GM23248 (cell line): ENCODE measurements around the gene SNX7. TPM values are rescaled to one million over a fixed set of nuclear protein-coding genes. Genes with fewer than 3 reads are reported as not detected.
A peak's percentile ranks its signal among the peaks of the same experiment; 100 is the strongest.

Source experiments
- DNase-seq: peaks from one replicate; pipeline ENCODE4 v3.0.0-alpha.2; 2015
- H2AFZ ChIP-seq: fragments of 200-600 bp; sonication (generic); 2 replicates; pipeline ENCODE4 v1.6.1; 2016; ENCODE audit warnings: antibody characterized with exemption
- H3F3A ChIP-seq: fragments of 200-600 bp; sonication (generic); 2 replicates; pipeline ENCODE4 v1.6.1; 2016; ENCODE audit warnings: mild to moderate bottlenecking, antibody characterized with exemption, mixed run types; ENCODE audit not compliant: insufficient read depth
- H3K27ac ChIP-seq: fragments of 200-600 bp; sonication (generic); 2 replicates; pipeline ENCODE4 v1.5.1; 2016; ENCODE audit warnings: mild to moderate bottlenecking
- H3K27me3 ChIP-seq: fragments of 200-600 bp; sonication (generic); replicated peaks from 2 replicates; pipeline ENCODE4 v1.6.1; 2016; ENCODE audit warnings: mild to moderate bottlenecking; ENCODE audit not compliant: insufficient read depth
- H3K36me3 ChIP-seq: fragments of 200-600 bp; sonication (generic); 2 replicates; pipeline ENCODE4 v1.6.1; 2016; ENCODE audit warnings: low read depth, mild to moderate bottlenecking
- H3K4me1 ChIP-seq: fragments of 200-600 bp; sonication (generic); 2 replicates; pipeline ENCODE4 v1.6.1; 2016; ENCODE audit warnings: mild to moderate bottlenecking; ENCODE audit not compliant: insufficient read depth
- H3K4me2 ChIP-seq: fragments of 200-600 bp; sonication (generic); one replicate; pipeline ENCODE4 v1.6.1; 2016; ENCODE audit warnings: mild to moderate bottlenecking; ENCODE audit not compliant: unreplicated experiment
- H3K4me3 ChIP-seq: fragments of 200-600 bp; sonication (generic); 2 replicates; pipeline ENCODE4 v1.5.1; 2016; ENCODE audit warnings: mild to moderate bottlenecking
- H3K79me2 ChIP-seq: fragments of 200-600 bp; sonication (generic); 2 replicates; pipeline ENCODE4 v1.6.1; 2016; ENCODE audit warnings: mild to moderate bottlenecking; ENCODE audit not compliant: insufficient read depth
- H3K9ac ChIP-seq: fragments of 200-600 bp; sonication (generic); 2 replicates; pipeline ENCODE4 v1.6.1; 2016; ENCODE audit warnings: mild to moderate bottlenecking
- H3K9me2 ChIP-seq: fragments of 200-600 bp; sonication (generic); 2 replicates; pipeline ENCODE4 v1.6.1; 2016; ENCODE audit warnings: mixed run types, mild to moderate bottlenecking, moderate library complexity; ENCODE audit not compliant: insufficient read depth
- H3K9me3 ChIP-seq: fragments of 200-600 bp; sonication (generic); one replicate; pipeline ENCODE4 v1.6.1; 2017; ENCODE audit warnings: low read depth
- H4K20me1 ChIP-seq: fragments of 200-600 bp; sonication (generic); 2 replicates; pipeline ENCODE4 v1.6.0; 2016; ENCODE audit not compliant: insufficient read depth
- EZH2 ChIP-seq: fragments of 200-600 bp; sonication (generic); IDR thresholded peaks from 2 replicates; pipeline ENCODE4 v1.6.1; 2018; ENCODE audit warnings: antibody characterized with exemption, mild to moderate bottlenecking; ENCODE audit not compliant: insufficient read depth, poor library complexity, severe bottlenecking
- EZH2phosphoT487 ChIP-seq: fragments of 200-600 bp; sonication (generic); IDR thresholded peaks from 2 replicates; pipeline ENCODE4 v1.6.1; 2018; ENCODE audit warnings: antibody characterized with exemption, moderate library complexity, mild to moderate bottlenecking, low read depth; ENCODE audit not compliant: insufficient read depth
- WGBS, 2 experiments: methylation state at CpG; one replicate each; pipeline ENCODE4 v1.1.6; 2015 to 2017; ENCODE audit warnings: low lambda C conversion rate in 2 of 2, low coverage in 1 of 2; ENCODE audit errors: missing lambda C conversion rate in 2 of 2; 5-methylcytosine and 5-hydroxymethylcytosine counted together
- in situ Hi-C: fragments of 300-500 bp; cut with MboI; formaldehyde crosslinking; loops from 2 replicates; pipeline ENCODE4 v1.15.0; 2020
- polyA plus RNA-seq: library from polyadenylated mRNA; unstranded; fragments of >200 nt; fragmentation: Nextera tagmentation; extraction: Ambion mirVana; gene quantifications from 2 replicates; pipeline ENCODE4 v1.2.1, GENCODE V29; 2016
- total RNA-seq: library from RNA; depleted of rRNA; stranded (reverse); fragments of >200 nt; shearing (Covaris generic); gene quantifications from 2 replicates; pipeline ENCODE4 v1.2.3, GENCODE V29; 2014

SNX7 gene
- total and polyA plus RNA-seq, 2 experiments from 2014 or later = 59.7 to 84.3 TPM

DNA sequence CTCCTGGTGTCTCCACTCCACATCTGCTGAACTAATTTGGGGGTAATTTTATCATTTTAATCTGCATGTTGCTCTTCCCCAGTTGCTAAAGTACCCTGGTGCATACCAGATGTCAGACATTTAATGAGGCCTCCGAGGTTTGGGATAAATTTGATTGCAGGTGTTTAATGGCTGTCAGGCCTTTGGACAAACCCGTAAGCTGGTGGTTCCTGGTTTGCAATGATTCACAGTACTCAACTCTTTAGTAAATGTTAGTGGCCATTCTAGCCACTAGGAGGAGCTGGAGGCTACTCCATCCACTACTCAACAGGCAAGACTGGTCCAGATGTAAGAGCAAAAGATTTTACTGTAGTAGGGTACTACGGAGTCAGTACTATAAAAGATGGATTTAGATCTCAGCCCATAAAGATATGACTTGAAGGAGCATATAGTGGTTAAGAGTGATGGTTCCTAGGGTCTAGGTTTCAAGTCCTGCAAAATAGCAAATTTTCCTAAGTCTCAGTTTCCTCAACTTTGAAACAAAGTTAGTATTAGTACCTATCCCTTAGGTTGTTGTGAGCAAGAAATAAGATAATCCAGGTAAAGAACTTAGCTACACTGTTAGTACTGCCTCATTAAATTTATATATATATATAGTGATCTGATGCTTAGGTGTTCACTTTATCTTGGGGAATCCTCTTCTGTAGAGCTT, 132.8 kb downstream of the SNX7 start:
- no peak overlapping the region for H3K4me3 ChIP-seq
- H3F3A ChIP-seq = no peaks in the 10 kb centered on the region
- no peaks in the 10 kb centered on the region for H3K4me1 ChIP-seq
- no peaks in the 10 kb centered on the region for H3K9me2 ChIP-seq
- no peak overlapping the region for H2AFZ ChIP-seq
- H3K27me3 ChIP-seq = no peaks in the 10 kb centered on the region
- H3K9ac ChIP-seq = no peak overlapping the region
- peak; percentile 75 for DNase-seq
- no peak overlapping the region for H3K4me2 ChIP-seq
- no peak overlapping the region for H3K27ac ChIP-seq
- H3K36me3 ChIP-seq = no peaks in the 10 kb centered on the region
- no peaks in the 10 kb centered on the region for H3K9me3 ChIP-seq
- no peaks in the 10 kb centered on the region for H3K79me2 ChIP-seq
- no peaks in the 10 kb centered on the region for H4K20me1 ChIP-seq
- TF ChIP-seq EZH2phosphoT487 = no peak
- no peak for TF ChIP-seq EZH2
- in situ Hi-C loops = loop anchor here (25.0 kb wide), 1 partner anchor 918 kb away; no protein-coding TSS in a partner anchor
- WGBS, 2 experiments = 27 to 28% methylated on average over 3 of the region's 3 CpGs

DNA sequence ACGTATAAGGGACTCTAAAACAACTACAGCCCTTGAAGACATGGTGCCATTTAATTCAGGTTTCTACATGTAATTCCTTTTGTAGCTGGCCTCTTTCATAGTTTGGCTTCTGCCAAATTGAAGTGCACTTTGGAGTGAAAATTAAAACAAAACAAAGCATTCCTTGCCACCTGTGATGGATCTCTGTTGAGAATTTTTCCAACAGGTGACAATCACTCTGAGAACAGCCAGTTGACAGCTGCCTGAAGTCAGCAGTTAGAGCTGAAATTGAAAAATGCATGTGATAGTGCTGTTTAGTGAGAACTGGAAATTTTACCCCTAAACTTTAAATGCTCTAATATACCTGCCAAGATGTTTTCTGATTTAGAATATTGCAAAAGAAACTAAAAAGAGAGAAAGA, 134.5 kb downstream of the SNX7 start:
- no peaks in the 10 kb centered on the region for H3K9me3 ChIP-seq
- no peaks in the 10 kb centered on the region for H3F3A ChIP-seq
- in situ Hi-C loops = loop anchor here (25.0 kb wide), 1 partner anchor 916 kb away; no protein-coding TSS in a partner anchor
- H3K36me3 ChIP-seq = no peaks in the 10 kb centered on the region
- 88% methylated on average over 1 of the region's 1 CpG for WGBS, 2 experiments
- H3K9ac ChIP-seq = no peak overlapping the region
- no peak overlapping the region for H3K4me3 ChIP-seq
- no peak overlapping the region for H3K27ac ChIP-seq
- TF ChIP-seq EZH2 (no peak), EZH2phosphoT487 (no peak)
- H3K27me3 ChIP-seq = no peaks in the 10 kb centered on the region
- H3K4me1 ChIP-seq = no peaks in the 10 kb centered on the region
- no peak overlapping the region for H3K4me2 ChIP-seq
- no peaks in the 10 kb centered on the region for H4K20me1 ChIP-seq
- no peak for DNase-seq
- no peak overlapping the region for H2AFZ ChIP-seq
- no peaks in the 10 kb centered on the region for H3K79me2 ChIP-seq
- no peaks in the 10 kb centered on the region for H3K9me2 ChIP-seq

DNA sequence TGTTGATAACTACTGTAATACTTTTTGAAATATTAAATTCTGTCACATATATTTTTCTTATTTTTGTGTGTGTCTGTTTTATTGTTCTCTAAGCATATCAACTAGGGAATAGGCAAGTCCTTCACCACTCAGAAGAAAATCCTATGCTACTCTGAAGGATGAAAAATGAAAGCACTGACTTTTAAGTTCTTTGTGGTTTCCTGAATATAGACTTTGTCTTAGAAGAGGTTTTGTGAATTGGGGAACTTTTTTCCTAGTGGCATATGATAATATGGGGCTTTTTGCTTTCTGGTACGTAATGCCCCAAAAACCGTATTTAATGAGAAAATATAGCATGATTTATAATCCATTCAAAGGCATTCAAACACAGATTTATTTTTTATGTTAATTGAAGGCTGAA, 136.0 kb downstream of the SNX7 start:
- in situ Hi-C loops = loop anchor here (25.0 kb wide), 1 partner anchor 915 kb away; no protein-coding TSS in a partner anchor
- Histone ChIP-seq H3K36me3 (no peaks in the 10 kb centered on the region), H3K79me2 (no peaks in the 10 kb centered on the region), H3K9me3 (no peaks in the 10 kb centered on the region), H3K9ac (no peak overlapping the region), H3K4me1 (no peaks in the 10 kb centered on the region), H3F3A (no peaks in the 10 kb centered on the region), H3K9me2 (no peaks in the 10 kb centered on the region), H3K4me3 (no peak overlapping the region), H3K27ac (no peak overlapping the region), H3K4me2 (no peak overlapping the region), H4K20me1 (no peaks in the 10 kb centered on the region), H3K27me3 (no peaks in the 10 kb centered on the region), H2AFZ (no peak overlapping the region)
- 92 to 94% methylated on average over 2 of the region's 2 CpGs for WGBS, 2 experiments
- TF ChIP-seq EZH2phosphoT487 (no peak), EZH2 (no peak)
- no peak for DNase-seq
